Stimulated activated naive B cell treated with anti-CD40 and anti-IgM and Interleukin-4, amounts not matched to agents 10 μg/mL and 1 μg/mL and 100 μg/mL, for 72 hours (primary cell): ENCODE data around the gene CTIF.

Experiments
- ATAC-seq, 2 donors: fragments of 150-1000 bp; cut with Tn5 transposase; replicated peaks; 2 replicates each; pipeline ENCODE4 v1.10.0; 2021; ENCODE audit warnings: moderate library complexity in 1 of 2
- DNase-seq: peaks from one replicate; pipeline ENCODE4 v3.0.0; 2021
- H3K27ac Mint-ChIP-seq: one replicate; pipeline ENCODE4 v1.8.0; 2022; ENCODE audit warnings: mild to moderate bottlenecking, mixed read lengths
- H3K27me3 Mint-ChIP-seq, 2 donors: one replicate each; pipeline ENCODE4 v1.8.0; 2022; ENCODE audit warnings: mixed read lengths in 2 of 2
- H3K36me3 Mint-ChIP-seq, 2 donors: one replicate each; pipeline ENCODE4 v1.8.0; 2022; ENCODE audit warnings: mixed read lengths in 2 of 2, mild to moderate bottlenecking in 1 of 2
- H3K4me1 Mint-ChIP-seq, 2 donors: one replicate each; pipeline ENCODE4 v1.8.0; 2022; ENCODE audit warnings: mixed read lengths in 2 of 2, mild to moderate bottlenecking in 1 of 2
- H3K4me3 Mint-ChIP-seq, 2 donors: one replicate each; pipeline ENCODE4 v1.8.0; 2022; ENCODE audit warnings: mild to moderate bottlenecking in 2 of 2, mixed read lengths in 2 of 2, moderate library complexity in 1 of 2
- H3K9me3 Mint-ChIP-seq, 2 donors: one replicate each; pipeline ENCODE4 v1.8.0; 2022; ENCODE audit warnings: mixed read lengths in 2 of 2, mild to moderate bottlenecking in 1 of 2

CTIF gene

DNA sequence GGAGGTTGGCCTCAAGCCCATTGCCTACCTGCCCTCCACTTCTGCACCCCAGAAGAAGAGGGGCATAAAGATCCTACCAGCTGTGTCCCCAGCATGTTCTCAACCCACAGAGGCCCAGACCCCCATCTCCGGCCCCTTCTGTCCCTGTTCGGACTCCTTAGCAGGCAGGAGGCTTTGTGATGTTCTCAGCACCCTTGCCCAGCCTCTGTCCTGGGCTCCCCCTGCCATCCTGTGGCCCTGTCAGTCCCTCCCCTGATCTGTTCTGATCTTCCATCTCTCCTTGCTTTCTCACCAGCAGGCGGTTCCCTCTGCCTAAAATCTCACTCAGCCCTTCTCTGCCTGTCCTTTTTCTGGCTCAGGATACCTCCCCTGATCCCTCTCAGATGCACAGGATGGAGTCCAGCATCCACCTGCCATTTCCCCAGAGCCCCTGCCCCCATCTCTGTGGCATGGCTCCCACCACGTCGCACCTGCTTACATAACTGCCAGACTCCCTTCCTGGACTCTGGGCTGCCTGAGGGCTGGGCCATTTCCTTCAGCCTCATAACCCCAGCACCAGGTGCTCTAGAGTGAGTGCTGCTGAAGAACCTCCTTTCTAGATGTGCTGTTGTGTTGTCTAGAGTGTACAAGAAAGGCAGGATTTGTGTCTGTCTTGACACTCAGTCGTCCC is 134.0 kb downstream of the CTIF start:
- H3K4me1 Mint-ChIP-seq: peaks cover 19 to 39% of the 10 kb centered on the region in 2 donors
- ATAC-seq: no peak
- DNase-seq: no peak
- H3K36me3 Mint-ChIP-seq: peaks cover 15 to 18% of the 10 kb centered on the region in 2 donors
- H3K4me3 Mint-ChIP-seq: no peak overlapping the region
- no peak overlapping the region for H3K27ac Mint-ChIP-seq
- H3K27me3 Mint-ChIP-seq: no peaks in the 10 kb centered on the region
- peaks cover 10 to 12% of the 10 kb centered on the region in 2 donors for H3K9me3 Mint-ChIP-seq

DNA sequence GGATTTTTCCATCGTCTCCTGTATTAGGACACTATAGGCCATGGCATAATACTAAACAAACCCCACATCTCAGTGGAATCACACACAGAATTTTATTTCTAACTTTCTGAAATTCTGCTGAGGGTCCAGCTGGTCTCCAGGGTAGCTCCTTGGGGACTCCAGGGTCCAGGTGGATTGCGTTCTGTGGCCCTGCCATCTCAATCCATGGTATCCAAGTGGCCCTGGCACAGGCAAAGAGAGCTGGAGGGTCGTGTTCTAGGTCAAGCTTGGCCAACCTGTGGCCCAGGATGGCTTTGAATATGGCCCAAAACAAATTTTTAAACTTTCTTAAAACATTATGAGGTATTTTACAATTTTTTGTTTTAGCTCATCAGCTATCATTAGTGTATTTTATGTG is 134.6 kb downstream of the CTIF start:
- Mint-ChIP-seq H3K27me3 (no peaks in the 10 kb centered on the region), H3K27ac (no peak overlapping the region), H3K4me1 (peaks cover 12 to 32% of the 10 kb centered on the region in 2 donors), H3K4me3 (no peak overlapping the region), H3K36me3 (peaks cover 13 to 18% of the 10 kb centered on the region in 2 donors), H3K9me3 (peaks cover 10 to 12% of the 10 kb centered on the region in 2 donors)
- ATAC-seq (no peak), DNase-seq (no peak)

DNA sequence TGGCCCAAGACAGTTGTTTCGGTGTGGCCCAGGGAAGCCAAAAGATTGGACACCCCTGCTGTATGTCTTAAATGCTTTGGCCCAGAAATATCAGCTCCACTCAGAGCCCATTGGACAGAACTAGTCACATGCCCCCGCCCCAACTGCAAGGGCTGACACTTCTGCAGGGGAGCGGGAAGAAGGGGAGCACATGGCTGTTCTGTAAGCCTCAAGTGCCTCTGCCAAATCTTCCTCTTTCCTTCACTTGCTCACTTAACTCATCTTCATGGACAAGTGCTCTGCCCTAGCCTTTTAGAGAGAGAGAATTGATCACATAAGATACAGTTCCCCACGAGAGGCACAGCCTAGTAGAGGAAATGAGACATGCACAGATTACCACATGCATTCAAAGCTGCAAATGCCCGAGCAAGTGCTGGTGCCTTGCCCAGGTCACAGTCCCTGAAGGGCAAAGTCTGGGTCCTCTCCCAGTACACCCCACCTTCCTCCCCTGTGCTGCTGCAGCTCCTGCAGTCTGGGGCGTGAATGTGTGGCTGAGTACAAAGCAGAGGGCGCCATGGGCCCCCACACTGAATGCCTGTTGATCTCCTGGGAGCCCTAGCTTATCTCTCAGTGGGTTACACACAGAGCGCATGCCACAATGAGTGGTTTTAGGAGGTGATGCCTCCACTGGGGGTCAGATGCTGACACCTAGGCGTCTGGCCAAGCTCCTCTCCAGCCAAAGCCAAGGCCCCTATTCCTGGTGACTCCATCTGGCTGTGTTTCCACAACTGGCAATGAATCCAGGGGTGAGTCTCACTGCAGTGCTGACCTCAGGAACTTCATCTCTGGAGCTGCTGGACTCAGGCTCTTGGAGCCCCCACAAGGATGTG is 135.3 kb downstream of the CTIF start:
- ATAC-seq (no peak), DNase-seq (no peak)
- Mint-ChIP-seq H3K4me3 (no peak overlapping the region), H3K4me1 (peaks cover 7 to 26% of the 10 kb centered on the region in 2 donors), H3K9me3 (peaks cover 10 to 12% of the 10 kb centered on the region in 2 donors), H3K27ac (peak overlapping the region; percentile 7), H3K27me3 (no peaks in the 10 kb centered on the region), H3K36me3 (peaks cover 11 to 18% of the 10 kb centered on the region in 2 donors)

DNA sequence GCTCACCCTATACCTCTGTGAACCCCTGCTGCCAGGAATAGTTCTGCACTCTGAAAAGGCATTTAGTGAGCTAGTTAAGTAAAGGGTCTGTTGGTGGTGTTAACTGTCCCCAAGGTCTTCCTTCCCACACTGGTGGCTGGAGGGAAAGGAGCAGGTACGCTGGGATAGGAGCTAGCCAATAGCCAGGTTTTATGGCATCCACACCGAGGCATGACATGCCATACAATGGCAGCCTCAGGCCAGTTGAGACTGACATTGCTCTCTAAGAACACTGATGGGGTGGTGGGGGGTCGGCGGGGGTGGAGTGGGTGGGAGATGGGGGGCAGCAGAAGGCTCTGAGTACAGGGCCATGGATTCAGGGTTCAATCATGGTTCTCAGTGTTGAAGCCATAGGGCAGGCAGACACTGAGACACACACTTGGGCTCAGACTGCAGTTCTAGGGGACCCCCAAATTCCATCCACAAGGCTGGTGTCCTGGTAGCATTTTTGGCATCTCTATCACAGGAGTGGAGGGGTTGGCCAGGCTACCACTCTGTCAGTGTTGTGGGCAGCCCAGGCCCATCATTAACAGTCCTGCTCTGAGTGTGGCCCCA is 136.0 kb downstream of the CTIF start:
- peaks cover 10 to 12% of the 10 kb centered on the region in 2 donors for H3K9me3 Mint-ChIP-seq
- no peak overlapping the region for H3K4me3 Mint-ChIP-seq
- H3K27ac Mint-ChIP-seq: peak overlapping the region; percentile 7
- no peak for DNase-seq
- H3K4me1 Mint-ChIP-seq: peaks cover 10 to 24% of the 10 kb centered on the region in 2 donors
- peaks cover 11 to 18% of the 10 kb centered on the region in 2 donors for H3K36me3 Mint-ChIP-seq
- no peak for ATAC-seq
- H3K27me3 Mint-ChIP-seq: no peaks in the 10 kb centered on the region

DNA sequence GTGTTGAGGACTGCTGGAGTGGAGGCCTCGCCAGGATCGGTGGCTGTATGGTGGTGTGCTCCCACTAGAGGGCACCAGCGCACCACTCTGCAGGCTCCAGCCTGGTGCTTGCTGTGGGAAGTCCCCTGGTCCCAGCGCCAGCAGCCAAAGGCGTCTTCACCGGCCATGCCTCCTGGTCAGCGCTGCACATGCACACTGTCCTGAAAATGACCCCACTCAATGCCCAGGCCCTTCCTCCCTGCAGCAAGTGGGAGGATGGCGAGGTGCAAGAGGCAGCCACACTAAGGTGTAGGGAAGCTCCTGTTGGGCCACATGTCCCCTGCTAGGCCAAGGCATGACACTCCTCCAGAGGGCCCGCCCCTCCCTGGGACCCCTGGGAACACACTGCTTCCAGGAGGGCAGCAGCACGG is 136.5 kb downstream of the CTIF start:
- H3K4me1 Mint-ChIP-seq: peaks cover 10 to 24% of the 10 kb centered on the region in 2 donors
- no peaks in the 10 kb centered on the region for H3K27me3 Mint-ChIP-seq
- DNase-seq: peak; percentile 76
- no peak overlapping the region for H3K27ac Mint-ChIP-seq
- H3K36me3 Mint-ChIP-seq: peaks cover 11 to 18% of the 10 kb centered on the region in 2 donors
- peak; percentile 94 to 96 for ATAC-seq
- peaks cover 10 to 12% of the 10 kb centered on the region in 2 donors for H3K9me3 Mint-ChIP-seq
- peak overlapping the region in 1 of 2 donors; percentile 13 for H3K4me3 Mint-ChIP-seq

DNA sequence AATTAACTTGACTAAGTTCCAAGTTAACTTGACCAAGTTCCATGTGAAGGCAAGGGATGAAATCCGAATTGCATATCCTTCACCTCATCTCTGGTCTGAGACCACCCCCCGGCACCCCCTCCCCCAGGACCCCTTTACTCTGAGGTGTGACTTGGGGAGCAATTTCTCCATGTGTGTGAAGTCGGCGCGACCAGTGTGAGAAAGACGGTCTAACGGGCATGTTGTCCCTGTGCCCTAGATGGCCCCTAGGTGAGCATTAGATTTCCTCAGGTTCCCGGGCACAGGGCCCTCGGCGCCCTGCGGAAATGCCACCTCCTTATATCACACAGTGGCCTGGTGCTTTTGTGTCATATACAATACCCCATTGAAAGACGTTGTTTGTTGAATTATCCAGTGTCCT is 137.1 kb downstream of the CTIF start:
- no peak overlapping the region for H3K27ac Mint-ChIP-seq
- peaks cover 10 to 24% of the 10 kb centered on the region in 2 donors for H3K4me1 Mint-ChIP-seq
- DNase-seq (no peak), ATAC-seq (no peak)
- H3K36me3 Mint-ChIP-seq: peaks cover 8 to 13% of the 10 kb centered on the region in 2 donors
- H3K9me3 Mint-ChIP-seq: peaks cover 8 to 10% of the 10 kb centered on the region in 2 donors
- no peaks in the 10 kb centered on the region for H3K27me3 Mint-ChIP-seq
- H3K4me3 Mint-ChIP-seq: no peak overlapping the region

DNA sequence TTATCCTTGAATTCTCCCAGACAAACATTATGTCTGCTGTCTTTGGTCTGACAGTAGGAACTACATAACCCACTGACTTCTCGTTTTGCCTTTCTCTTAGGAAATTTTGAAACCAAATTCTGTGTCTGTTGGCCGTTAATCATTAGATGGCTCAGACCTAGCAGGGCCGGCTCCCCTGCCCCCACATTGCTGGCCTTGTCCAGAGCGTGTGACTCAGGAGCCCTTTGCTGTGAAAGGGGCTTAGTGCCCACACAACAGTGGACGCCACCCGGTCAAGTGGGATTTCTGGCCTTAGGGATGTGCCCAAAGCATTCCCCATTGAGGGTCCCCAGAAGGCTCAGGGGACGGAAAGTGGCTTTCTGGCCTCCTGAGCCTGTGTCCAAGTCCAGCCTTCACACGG is 137.5 kb downstream of the CTIF start:
- no peak for DNase-seq
- Mint-ChIP-seq H3K9me3 (peaks cover 4 to 5% of the 10 kb centered on the region in 2 donors), H3K36me3 (peaks cover 4 to 9% of the 10 kb centered on the region in 2 donors), H3K27me3 (no peaks in the 10 kb centered on the region), H3K4me3 (no peak overlapping the region), H3K4me1 (peaks cover 10 to 24% of the 10 kb centered on the region in 2 donors), H3K27ac (no peak overlapping the region)
- no peak for ATAC-seq

DNA sequence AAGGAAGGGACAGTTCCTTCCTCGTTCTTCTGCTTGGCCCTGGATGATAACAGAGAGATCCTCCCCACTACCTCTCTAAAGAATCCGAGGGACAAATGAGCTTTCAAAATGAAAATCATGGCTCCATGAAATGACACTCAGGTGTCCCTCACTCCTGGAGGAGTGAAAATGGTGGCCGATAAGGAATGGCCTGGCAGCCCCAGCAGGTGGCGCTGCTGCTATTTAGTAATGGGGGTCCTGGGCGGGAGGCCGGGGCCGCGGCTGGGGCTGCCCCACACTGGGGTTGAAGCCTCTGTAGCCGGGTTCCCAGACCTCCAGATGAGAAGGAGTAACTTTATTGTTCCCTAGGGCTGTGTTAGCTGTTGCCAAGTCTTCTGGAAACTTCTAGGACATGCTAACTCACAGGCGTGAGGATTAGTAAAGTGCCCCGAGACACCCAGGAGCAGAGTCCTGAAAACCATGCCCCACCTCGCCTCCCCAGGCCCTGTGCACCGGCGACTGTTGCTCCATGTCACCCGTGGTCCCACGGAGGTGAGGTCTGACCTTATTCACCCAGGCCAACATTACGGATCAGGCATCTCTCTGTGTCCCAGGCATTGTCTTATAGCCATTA is 138.0 kb downstream of the CTIF start:
- Mint-ChIP-seq H3K27ac (no peak overlapping the region), H3K4me1 (peaks cover 10 to 24% of the 10 kb centered on the region in 2 donors), H3K9me3 (peaks cover 0 to under 1% of the 10 kb centered on the region in 2 donors), H3K27me3 (no peaks in the 10 kb centered on the region), H3K36me3 (peaks cover 0 to 4% of the 10 kb centered on the region in 2 donors), H3K4me3 (no peak overlapping the region)
- DNase-seq: peak; percentile 47
- ATAC-seq: peak; percentile 65 to 72

DNA sequence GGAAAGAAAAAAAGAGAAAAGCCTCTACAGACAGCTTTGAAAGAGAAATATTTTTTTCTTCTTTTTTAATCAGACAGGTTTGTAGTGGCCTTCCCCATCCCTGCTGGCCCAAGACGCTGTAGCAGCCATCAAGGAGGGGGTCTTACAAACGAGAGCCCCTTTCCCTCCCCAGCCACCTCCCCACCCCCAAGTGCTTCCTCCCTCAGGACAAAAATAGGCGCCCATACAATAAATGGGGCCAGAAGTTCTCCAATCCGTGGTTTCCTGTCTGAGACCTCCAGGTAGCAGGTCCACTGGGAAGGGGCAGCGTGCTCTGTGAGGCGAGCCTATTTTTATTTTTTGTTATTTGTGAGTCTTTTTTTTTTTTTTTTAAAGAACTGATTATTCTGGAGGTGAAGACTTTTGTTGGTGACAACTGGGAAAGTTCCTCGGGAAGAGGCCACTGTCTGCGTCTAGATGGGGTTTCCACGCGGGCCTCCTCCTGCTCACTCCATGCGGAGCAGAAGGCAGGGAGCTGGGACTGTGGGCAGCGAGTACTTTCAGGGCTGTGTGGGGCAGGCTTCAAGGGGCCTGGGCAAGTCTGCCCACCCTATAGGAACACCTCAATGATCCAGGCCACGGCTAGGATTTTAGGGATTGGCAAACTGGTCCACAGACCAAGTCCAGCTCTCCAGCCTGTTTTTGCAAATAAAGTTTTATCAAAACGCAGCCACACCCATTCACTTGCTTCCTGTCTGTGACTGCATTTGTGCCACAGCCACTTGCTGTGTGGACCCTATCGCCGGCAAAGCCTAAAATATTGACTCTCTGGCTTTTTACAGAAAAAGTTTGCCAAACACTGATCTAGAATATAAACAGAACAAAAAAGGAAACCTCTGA is 139.6 kb downstream of the CTIF start:
- Mint-ChIP-seq H3K9me3 (no peaks in the 10 kb centered on the region), H3K36me3 (peaks cover 0 to 2% of the 10 kb centered on the region in 2 donors), H3K27ac (no peak overlapping the region), H3K27me3 (no peaks in the 10 kb centered on the region), H3K4me3 (no peak overlapping the region), H3K4me1 (peaks cover 8 to 12% of the 10 kb centered on the region in 2 donors)
- ATAC-seq (no peak), DNase-seq (no peak)

DNA sequence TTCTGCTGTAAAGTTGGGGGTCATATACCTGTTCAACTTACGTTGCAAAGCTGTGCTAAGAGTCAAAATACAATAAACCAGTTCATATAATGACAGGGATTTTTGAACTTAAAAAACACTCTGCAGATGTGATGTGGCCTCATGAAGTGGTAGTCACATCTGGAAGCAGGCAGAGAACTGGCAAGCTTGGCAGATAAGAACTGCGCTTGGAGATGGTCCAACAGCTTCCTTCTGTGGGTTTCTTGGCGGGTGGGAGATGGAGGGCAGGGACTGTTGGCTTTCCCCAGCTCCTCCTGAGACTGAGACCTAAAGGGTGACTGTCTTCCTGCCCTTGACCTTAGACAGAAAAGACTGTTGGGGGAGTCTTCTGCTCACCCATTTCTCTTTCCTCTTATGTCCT is 140.4 kb downstream of the CTIF start:
- no peak for DNase-seq
- Mint-ChIP-seq H3K9me3 (no peaks in the 10 kb centered on the region), H3K36me3 (peaks cover 0 to 2% of the 10 kb centered on the region in 2 donors), H3K4me3 (no peak overlapping the region), H3K27ac (no peak overlapping the region), H3K27me3 (no peaks in the 10 kb centered on the region), H3K4me1 (peaks cover 8 to 12% of the 10 kb centered on the region in 2 donors)
- ATAC-seq: no peak

DNA sequence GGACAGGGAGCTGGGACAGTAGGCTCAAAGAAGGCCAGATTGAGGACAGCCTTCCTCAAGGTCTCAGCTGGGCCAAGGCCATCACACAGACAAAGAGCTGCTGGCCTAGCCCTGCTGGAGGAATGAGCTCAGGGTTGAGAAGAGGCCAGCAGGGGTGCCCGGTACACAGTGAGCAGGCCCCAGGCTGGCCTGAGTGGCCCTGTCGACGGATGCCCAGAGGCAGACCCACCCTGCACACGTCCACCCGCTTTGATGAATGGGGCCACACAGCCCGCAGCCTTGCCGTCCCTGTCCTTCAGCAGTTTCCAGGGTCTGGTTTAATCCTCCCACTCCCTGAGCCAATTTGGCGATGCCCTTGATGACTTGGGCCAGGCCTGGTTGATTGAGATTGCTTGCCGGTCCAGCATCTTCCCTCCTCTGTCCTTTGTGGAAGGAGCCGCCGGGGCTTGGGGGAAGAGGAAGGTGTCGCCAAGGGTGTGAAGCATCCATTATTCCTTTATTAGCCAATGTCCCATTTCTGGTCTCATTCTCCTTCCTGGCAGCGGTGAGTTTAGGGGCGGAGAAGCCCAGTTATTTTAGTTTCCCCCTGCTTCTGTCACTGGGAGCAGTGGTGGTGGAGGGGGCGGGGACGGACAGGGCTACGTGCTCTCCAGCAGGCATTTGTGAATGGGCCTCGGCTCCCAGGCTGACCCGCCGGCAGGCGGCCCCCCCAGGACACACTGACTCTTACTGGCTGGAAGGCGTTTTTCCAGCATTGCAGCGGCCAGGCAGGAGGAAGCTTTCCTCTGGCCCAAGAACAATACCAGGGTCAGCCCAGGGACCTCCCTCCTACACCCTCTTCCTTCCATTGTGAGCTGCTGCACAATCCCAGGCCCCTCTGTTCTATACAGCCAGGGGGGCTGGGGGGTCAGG is 141.8 kb downstream of the CTIF start:
- DNase-seq (no peak), ATAC-seq (no peak)
- H3K4me3 Mint-ChIP-seq: no peak overlapping the region
- H3K27me3 Mint-ChIP-seq: no peaks in the 10 kb centered on the region
- peaks cover 0 to 2% of the 10 kb centered on the region in 2 donors for H3K36me3 Mint-ChIP-seq
- no peaks in the 10 kb centered on the region for H3K9me3 Mint-ChIP-seq
- peaks cover 6 to 7% of the 10 kb centered on the region in 2 donors for H3K4me1 Mint-ChIP-seq
- no peak overlapping the region for H3K27ac Mint-ChIP-seq

DNA sequence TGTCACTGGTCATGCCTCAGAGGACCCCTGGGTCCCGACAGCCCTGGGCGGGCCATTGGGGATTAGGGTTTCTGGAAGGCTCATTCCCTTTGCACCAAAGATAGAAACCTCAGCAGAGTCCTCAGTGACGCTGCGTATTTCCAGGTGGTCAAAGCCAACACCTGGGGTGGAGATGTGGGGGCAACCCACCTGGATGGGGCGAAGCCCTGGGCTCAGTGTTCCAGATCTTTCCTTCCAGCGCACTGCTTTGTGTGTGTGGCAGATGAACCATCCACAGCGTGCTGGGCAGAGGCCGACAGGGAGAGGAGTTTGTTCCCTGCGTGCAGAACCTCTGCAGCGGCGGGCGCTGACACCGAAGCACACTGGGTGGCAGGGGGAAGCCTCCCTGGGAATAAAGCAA is 143.9 kb downstream of the CTIF start:
- H3K27me3 Mint-ChIP-seq: no peaks in the 10 kb centered on the region
- no peak for ATAC-seq

More for the DNA sequence above, 143.9 kb downstream of the CTIF start:
- H3K4me3 Mint-ChIP-seq: no peak overlapping the region
- DNase-seq: no peak
- H3K27ac Mint-ChIP-seq: no peak overlapping the region
- H3K36me3 Mint-ChIP-seq: peaks cover 0 to 8% of the 10 kb centered on the region in 2 donors
- peaks cover 0 to 3% of the 10 kb centered on the region in 2 donors for H3K4me1 Mint-ChIP-seq
- no peaks in the 10 kb centered on the region for H3K9me3 Mint-ChIP-seq
